ENCODE results near the gene GPHB5.
A peak's percentile ranks its signal among the peaks of the same experiment; 100 is the strongest.

Gene GPHB5

DNA sequence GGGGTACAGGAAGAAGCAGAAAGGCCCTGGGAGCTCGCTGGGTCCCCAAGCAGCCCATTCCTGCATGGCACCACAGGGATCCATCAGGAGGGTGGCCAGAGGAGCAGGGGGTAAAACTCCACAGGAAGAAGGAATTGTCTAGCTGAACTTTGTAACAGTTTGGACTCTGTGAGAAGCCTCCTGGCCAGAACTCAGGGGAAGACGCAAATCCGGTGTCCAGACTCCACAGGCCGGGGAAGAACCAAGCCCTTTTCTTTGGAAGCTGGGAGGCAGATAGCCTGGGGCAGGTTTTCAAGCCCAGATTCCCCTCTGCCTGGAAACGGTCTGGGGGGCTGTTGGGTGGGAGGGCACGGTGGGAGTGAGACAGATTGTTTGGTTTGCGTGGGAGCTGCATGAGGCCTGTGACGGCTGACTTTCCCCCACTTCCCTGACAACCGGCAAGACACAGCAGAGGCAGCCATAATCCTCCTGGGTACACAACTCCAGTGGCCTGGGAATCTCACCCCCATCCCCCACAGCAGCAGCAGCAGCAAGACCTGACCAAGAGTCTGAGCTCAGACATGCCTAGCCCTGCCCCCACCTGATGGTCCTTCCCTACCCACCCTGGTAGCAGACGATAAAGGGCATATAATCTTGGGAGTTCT is 16.7 kb downstream of the GPHB5 start:
- no peaks in the 10 kb centered on the region for H3K36me3 Mint-ChIP-seq (ENCODE audit: low read depth)
- no peak overlapping the region for H3K4me3 Mint-ChIP-seq
- H3K9me3 Mint-ChIP-seq = no peaks in the 10 kb centered on the region
- no peak overlapping the region for H3K27ac Mint-ChIP-seq
- H3K4me1 Mint-ChIP-seq (ENCODE audit: low read depth) = no peaks in the 10 kb centered on the region
- peaks cover 17% of the 10 kb centered on the region for H3K27me3 Mint-ChIP-seq

DNA sequence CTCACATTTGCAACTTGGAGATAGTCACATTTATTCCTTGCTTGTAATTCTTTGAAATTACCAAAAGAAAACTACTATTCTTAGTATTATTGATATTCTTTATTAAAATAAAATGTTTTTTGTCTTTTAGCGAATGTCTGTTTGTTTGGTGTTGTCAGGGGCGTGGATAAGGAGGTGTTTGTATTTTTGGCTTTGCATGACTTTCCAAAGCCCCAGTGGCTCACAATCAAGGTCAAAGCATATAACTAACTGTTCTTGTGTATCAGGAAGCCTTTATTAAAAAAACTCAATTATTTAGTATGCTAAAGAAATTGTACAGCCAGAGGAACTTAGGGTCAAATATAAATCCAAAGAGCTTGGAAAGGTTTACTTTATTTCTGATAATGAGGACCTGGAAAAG is 17.9 kb downstream of the GPHB5 start:
- Mint-ChIP-seq H3K4me3 (no peak overlapping the region), H3K27ac (no peak overlapping the region), H3K4me1 (ENCODE audit: low read depth) (peaks cover 4% of the 10 kb centered on the region), H3K27me3 (peaks cover 18% of the 10 kb centered on the region), H3K9me3 (no peaks in the 10 kb centered on the region), H3K36me3 (ENCODE audit: low read depth) (no peaks in the 10 kb centered on the region)

DNA sequence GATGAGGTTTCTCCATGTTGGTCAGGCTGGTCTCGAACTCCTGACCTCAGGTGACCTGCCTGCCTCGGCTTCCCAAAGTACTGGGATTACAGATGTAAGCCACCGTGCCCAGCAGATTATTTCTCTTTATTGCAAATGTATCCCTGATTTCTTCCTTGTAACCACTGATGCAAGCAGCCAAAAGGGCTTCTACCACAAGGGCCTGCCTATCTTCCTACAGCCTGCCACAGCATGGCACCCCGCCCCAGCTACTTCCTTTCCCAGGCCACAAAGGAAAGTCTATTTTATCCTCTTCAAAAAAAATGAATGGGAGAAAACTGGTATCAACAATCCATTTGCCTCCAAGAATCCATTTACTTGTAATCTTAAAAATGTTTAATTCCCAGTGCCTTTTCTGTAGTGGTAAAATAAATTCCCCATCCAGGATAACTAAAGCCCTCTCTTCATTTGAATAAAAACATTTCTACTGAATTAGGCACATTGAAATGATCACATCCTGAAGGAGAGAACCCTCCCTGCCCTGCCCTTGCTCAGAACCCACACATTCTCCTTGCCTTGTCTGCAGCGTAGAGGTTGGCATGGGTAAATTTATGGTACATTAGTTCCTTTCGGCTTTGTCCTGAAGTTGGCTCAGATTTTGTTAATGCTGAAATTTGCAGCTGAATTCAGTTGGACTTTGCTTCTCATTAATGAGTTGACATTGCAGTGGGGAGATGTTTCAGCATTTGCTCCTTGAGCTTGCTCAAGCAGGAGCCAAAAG is 19.2 kb downstream of the GPHB5 start:
- Mint-ChIP-seq H3K36me3 (ENCODE audit: low read depth) (no peaks in the 10 kb centered on the region), H3K27ac (no peak overlapping the region), H3K4me3 (no peak overlapping the region), H3K27me3 (peaks cover 19% of the 10 kb centered on the region), H3K9me3 (no peaks in the 10 kb centered on the region), H3K4me1 (ENCODE audit: low read depth) (peaks cover 12% of the 10 kb centered on the region)

DNA sequence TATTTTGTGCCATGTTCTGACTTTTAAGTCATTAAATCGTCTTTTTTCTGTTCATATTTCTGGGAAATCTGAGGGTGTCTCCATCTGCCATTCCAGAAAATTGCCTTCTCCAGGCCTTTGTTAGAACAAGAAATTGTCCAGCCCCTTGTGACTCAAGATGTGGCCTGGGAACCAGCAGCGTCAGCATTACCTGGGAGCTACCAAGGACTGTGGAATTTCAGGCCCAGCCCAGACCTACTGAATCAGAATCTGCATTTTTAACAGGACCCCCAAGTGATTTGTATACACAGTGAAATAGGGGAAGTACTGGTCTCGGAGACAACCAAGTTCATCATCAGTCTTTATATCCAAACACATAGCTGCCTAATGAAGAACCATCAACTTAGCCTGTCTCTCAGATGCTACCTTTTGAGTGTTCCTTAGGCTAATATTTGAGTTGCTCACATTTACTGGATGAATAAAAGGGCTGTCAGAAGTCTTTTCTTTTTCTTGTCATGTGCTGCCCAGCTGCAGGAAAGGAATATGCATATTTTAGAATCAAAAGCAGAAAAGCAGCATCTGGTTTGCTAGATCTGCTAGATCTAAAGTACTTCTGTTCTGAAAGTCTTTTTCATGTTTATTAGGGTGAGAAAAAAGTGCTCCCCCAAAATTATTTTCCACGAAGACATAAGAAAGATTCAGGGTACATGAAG is 21.2 kb downstream of the GPHB5 start:
- no peaks in the 10 kb centered on the region for H3K9me3 Mint-ChIP-seq
- H3K36me3 Mint-ChIP-seq (ENCODE audit: low read depth) = no peaks in the 10 kb centered on the region
- peaks cover 25% of the 10 kb centered on the region for H3K27me3 Mint-ChIP-seq
- no peak overlapping the region for H3K4me3 Mint-ChIP-seq
- no peak overlapping the region for H3K27ac Mint-ChIP-seq
- H3K4me1 Mint-ChIP-seq (ENCODE audit: low read depth) = peaks cover 12% of the 10 kb centered on the region

DNA sequence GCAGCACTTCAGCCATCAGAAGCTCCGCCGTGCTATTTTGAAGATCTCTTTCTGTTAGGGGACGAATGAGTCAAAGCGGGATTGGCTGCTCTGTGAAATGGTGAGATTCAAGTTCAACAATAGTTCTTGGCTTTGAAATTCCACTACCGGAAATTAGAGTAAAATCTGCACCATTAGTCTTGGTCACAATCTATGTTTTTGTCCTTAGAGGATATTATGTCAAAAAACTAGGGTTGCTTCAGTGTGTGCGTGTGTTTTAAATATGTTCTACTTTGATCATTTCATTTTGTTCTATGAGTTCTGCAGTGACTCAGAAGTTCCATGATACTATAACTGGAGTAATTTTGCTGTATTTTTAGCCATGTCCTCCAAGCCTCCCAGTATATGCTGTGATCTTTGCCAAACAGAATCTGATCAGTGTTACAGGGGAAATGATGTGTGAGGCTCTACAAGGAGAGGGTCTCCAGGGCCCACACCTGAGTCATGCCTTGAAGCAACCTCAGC is 22.6 kb downstream of the GPHB5 start:
- Mint-ChIP-seq H3K4me3 (no peak overlapping the region), H3K36me3 (ENCODE audit: low read depth) (no peaks in the 10 kb centered on the region), H3K27ac (peak overlapping the region; percentile 32), H3K4me1 (ENCODE audit: low read depth) (peaks cover 12% of the 10 kb centered on the region), H3K9me3 (no peaks in the 10 kb centered on the region), H3K27me3 (peaks cover 31% of the 10 kb centered on the region)

- no peaks in the 10 kb centered on the region for H3K36me3 Mint-ChIP-seq (ENCODE audit: low read depth)
- no peak overlapping the region for H3K27ac Mint-ChIP-seq
- no peaks in the 10 kb centered on the region for H3K9me3 Mint-ChIP-seq
- peaks cover 12% of the 10 kb centered on the region for H3K4me1 Mint-ChIP-seq (ENCODE audit: low read depth)
- H3K4me3 Mint-ChIP-seq = no peak overlapping the region
- H3K27me3 Mint-ChIP-seq = peaks cover 33% of the 10 kb centered on the region
Measured at GRCh38 chr14:63295231-63295685, 23.5 kb downstream of the GPHB5 start.

DNA sequence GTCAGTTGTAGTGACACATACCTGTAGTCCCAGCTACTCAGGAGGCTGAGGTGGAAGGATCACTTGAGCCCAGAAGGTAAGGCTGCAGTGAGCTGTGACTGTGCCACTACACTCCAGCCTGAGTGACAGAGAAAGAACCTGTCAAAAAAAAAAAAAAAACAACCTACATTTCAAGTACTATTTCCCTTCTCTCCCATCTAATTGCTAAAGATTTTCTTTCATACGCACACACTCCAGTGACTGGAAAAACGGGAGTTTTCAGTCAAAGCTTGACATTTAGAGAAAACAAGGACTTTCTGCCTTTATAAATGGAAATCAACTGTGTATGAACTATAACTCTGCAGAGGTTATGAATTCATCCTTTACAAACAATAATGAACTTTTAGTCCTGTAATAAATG is 25.9 kb downstream of the GPHB5 start:
- Mint-ChIP-seq H3K36me3 (ENCODE audit: low read depth) (no peaks in the 10 kb centered on the region), H3K27ac (no peak overlapping the region)

DNA sequence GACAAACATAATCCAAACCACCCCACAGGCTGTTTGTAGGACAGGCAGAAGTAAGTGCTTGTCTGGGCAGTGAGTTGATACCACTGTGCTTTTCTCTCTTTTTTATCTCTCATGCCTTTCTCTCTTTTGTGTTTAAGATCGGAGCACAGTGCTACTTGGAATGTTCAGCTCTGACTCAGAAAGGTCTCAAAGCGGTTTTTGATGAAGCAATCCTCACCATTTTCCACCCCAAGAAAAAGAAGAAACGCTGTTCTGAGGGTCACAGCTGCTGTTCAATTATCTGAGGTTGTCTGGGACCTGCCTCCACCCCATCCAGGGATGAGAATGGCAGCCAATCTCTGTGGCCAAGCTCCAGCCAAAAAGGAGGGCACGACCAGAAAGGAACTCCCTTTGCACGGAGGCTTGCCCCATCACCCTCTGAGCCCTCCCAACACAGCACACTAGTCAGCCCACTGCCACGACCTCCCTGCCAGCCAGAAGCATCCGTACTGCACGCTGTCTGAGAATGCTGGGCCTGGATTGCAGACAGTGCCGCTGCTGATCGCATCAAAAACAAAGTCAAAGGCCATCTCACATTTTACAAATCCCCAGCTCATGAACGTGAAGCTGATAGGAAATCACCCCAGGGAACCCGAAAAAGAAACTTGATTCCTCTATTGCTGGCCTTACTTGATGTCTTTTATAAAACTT is 27.8 kb downstream of the GPHB5 start:
- Mint-ChIP-seq H3K4me1 (ENCODE audit: low read depth) (peaks cover 8% of the 10 kb centered on the region), H3K27ac (no peak overlapping the region), H3K4me3 (no peak overlapping the region), H3K36me3 (ENCODE audit: low read depth) (no peaks in the 10 kb centered on the region), H3K27me3 (peaks cover 33% of the 10 kb centered on the region), H3K9me3 (no peaks in the 10 kb centered on the region)

More for the DNA sequence above, 25.9 kb downstream of the GPHB5 start:
- Mint-ChIP-seq H3K9me3 (no peaks in the 10 kb centered on the region), H3K4me1 (ENCODE audit: low read depth) (peaks cover 12% of the 10 kb centered on the region), H3K4me3 (no peak overlapping the region), H3K27me3 (peaks cover 37% of the 10 kb centered on the region)

DNA sequence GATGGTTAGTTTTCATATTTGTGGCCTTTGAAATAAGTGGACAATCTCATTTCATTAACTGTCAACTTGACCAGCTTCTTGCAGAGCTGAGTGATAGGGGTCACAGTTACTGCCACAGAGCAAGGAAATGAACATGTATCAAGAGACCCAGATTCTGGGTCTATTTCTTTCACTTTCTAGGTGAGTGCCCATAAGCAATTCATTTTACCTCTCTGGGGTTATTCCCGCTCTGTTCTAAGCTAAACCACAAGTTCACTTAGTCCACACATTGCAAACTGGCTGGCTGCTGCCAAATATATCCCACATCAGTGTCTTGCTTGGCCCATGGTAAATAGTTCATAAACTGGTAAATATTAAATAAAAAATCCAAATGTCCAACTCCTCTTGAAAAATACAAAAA is 29.9 kb downstream of the GPHB5 start:
- no peaks in the 10 kb centered on the region for H3K9me3 Mint-ChIP-seq
- H3K4me1 Mint-ChIP-seq (ENCODE audit: low read depth) = no peaks in the 10 kb centered on the region
- no peak overlapping the region for H3K27ac Mint-ChIP-seq
- no peak overlapping the region for H3K4me3 Mint-ChIP-seq
- no peaks in the 10 kb centered on the region for H3K36me3 Mint-ChIP-seq (ENCODE audit: low read depth)
- H3K27me3 Mint-ChIP-seq = peaks cover 29% of the 10 kb centered on the region

GRCh38 chr14:63287666-63288483 is 30.9 kb downstream of the GPHB5 start:
- H3K27me3 Mint-ChIP-seq = peaks cover 23% of the 10 kb centered on the region
- no peaks in the 10 kb centered on the region for H3K9me3 Mint-ChIP-seq
- no peak overlapping the region for H3K27ac Mint-ChIP-seq
- no peaks in the 10 kb centered on the region for H3K4me1 Mint-ChIP-seq (ENCODE audit: low read depth)
- no peak overlapping the region for H3K4me3 Mint-ChIP-seq
- no peaks in the 10 kb centered on the region for H3K36me3 Mint-ChIP-seq (ENCODE audit: low read depth)

- no peak overlapping the region for H3K27ac Mint-ChIP-seq
- no peak overlapping the region for H3K4me3 Mint-ChIP-seq
- H3K36me3 Mint-ChIP-seq (ENCODE audit: low read depth) = no peaks in the 10 kb centered on the region
- peaks cover 10% of the 10 kb centered on the region for H3K27me3 Mint-ChIP-seq
- no peaks in the 10 kb centered on the region for H3K9me3 Mint-ChIP-seq
- no peaks in the 10 kb centered on the region for H3K4me1 Mint-ChIP-seq (ENCODE audit: low read depth)
Measured at GRCh38 chr14:63286071-63286470, 32.7 kb downstream of the GPHB5 start.

DNA sequence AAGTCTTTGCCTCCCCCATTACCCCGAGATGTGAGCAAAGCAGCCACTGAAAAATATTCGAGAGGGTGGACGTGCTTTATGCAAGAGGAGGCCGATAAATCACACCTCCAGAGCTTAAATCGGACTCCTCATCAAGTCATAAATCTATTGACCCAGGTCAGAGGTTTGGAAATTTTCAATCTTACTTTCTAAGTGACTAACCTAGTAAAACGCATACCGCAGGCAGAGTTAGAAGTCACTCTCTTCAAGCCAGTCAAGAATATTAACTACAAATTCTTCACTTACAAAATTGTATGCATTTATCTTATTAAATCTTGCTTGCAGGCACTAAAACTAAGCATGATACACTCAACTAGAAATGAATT is 34.9 kb downstream of the GPHB5 start:
- Mint-ChIP-seq H3K4me3 (no peak overlapping the region), H3K27ac (no peak overlapping the region), H3K4me1 (ENCODE audit: low read depth) (no peaks in the 10 kb centered on the region), H3K9me3 (no peaks in the 10 kb centered on the region), H3K36me3 (ENCODE audit: low read depth) (no peaks in the 10 kb centered on the region), H3K27me3 (peaks cover 5% of the 10 kb centered on the region)

- Mint-ChIP-seq H3K4me3 (no peak overlapping the region), H3K27ac (no peak overlapping the region), H3K27me3 (peaks cover 5% of the 10 kb centered on the region), H3K4me1 (ENCODE audit: low read depth) (no peaks in the 10 kb centered on the region), H3K36me3 (ENCODE audit: low read depth) (no peaks in the 10 kb centered on the region), H3K9me3 (no peaks in the 10 kb centered on the region)
Measured at GRCh38 chr14:63282997-63283883, 35.5 kb downstream of the GPHB5 start.
